H1 (cell line): ENCODE measurements around the gene ESCO1. TPM values are rescaled to one million over a fixed set of nuclear protein-coding genes. Genes with fewer than 3 reads are reported as not detected.

Experiments used
- CTCF ChIA-PET: fragments of 300-600 bp; sonication (Branson Sonifier 250); formaldehyde crosslinking; loops from one replicate; lab custom pipeline; 2021; ENCODE audit not compliant: partially characterized antibody; lab: Charles Lee
- POLR2A ChIA-PET: fragments of 300-600 bp; sonication (Branson Sonifier 250); formaldehyde crosslinking; loops from one replicate; lab custom pipeline; 2021; ENCODE audit warnings: inconsistent platforms; ENCODE audit not compliant: partially characterized antibody; lab: Charles Lee
- DNase-seq, 2 experiments: peaks; one replicate each; pipeline versions ENCODE4 v3.0.0 to v3.0.0-alpha.2; 2010 to 2022; ENCODE audit warnings: low spot score in 2 of 2, low read depth in 1 of 2, mixed read lengths in 1 of 2
- FAIRE-seq: peaks from 2 replicates; lab custom pipeline; 2011; peaks lifted over from hg19 to GRCh38; lab: Jason Lieb, UNC
- H2AFZ ChIP-seq: 2 replicates; pipeline ENCODE4 v1.8.1; 2012; ENCODE audit warnings: low read length, inconsistent platforms
- H2AK5ac ChIP-seq: 2 replicates; pipeline ENCODE4 v1.6.1; 2013; ENCODE audit warnings: low read depth, low read length
- H2BK120ac ChIP-seq: replicated peaks from 2 replicates; pipeline ENCODE3; 2013; ENCODE audit warnings: low read depth, low read length, inconsistent platforms
- H2BK12ac ChIP-seq: 2 replicates; pipeline ENCODE4 v1.6.1; 2013; ENCODE audit warnings: low read depth, low read length
- H2BK15ac ChIP-seq: 2 replicates; pipeline ENCODE4 v1.6.1; 2013; ENCODE audit warnings: low read length
- H2BK20ac ChIP-seq: 2 replicates; pipeline ENCODE4 v1.6.1; 2013; ENCODE audit warnings: low read length
- H2BK5ac ChIP-seq: 2 replicates; pipeline ENCODE4 v1.6.1; 2013; ENCODE audit warnings: low read depth, low read length
- H3K14ac ChIP-seq: 2 replicates; pipeline ENCODE4 v1.6.1; 2013; ENCODE audit warnings: inconsistent platforms; ENCODE audit not compliant: insufficient read length
- H3K18ac ChIP-seq: 2 replicates; pipeline ENCODE4 v1.6.1; 2013; ENCODE audit warnings: low read length; ENCODE audit errors: extremely low read depth
- H3K23ac ChIP-seq: 2 replicates; pipeline ENCODE4 v1.6.1; 2013; ENCODE audit warnings: inconsistent platforms; ENCODE audit not compliant: insufficient read length
- H3K23me2 ChIP-seq: 2 replicates; pipeline ENCODE4 v1.6.1; 2013; ENCODE audit warnings: low read depth, low read length
- H3K27ac ChIP-seq: 2 replicates; pipeline ENCODE4 v1.6.1; 2011; ENCODE audit warnings: low read depth, low read length, inconsistent platforms
- H3K27me3 ChIP-seq, 4 experiments: replicated peaks in 1 of 4; 1 replicate in 1 of 4; 2 replicates in 3 of 4; pipeline versions ENCODE4 v1.6.1 to v1.8.1; 2011 to 2013; ENCODE audit warnings: low read length in 3 of 4, mild to moderate bottlenecking in 3 of 4, inconsistent platforms in 2 of 4, mixed read lengths in 2 of 4, moderate library complexity in 1 of 4; ENCODE audit not compliant: control insufficient read depth in 3 of 4, insufficient read depth in 3 of 4; ENCODE audit errors: extremely low read depth in 1 of 4
- H3K36me3 ChIP-seq, 4 experiments: 2 replicates each; pipeline versions ENCODE4 v1.6.1 to v1.8.1; 2011 to 2013; ENCODE audit warnings: mild to moderate bottlenecking in 4 of 4, low read length in 3 of 4, moderate library complexity in 2 of 4, control low read depth in 1 of 4, inconsistent platforms in 1 of 4; ENCODE audit not compliant: insufficient read depth in 4 of 4, control insufficient read depth in 2 of 4
- H3K4ac ChIP-seq: replicated peaks from 2 replicates; pipeline ENCODE3; 2013; ENCODE audit warnings: low read length, low read depth, mixed read lengths, inconsistent platforms; ENCODE audit not compliant: insufficient read length
- H3K4me1 ChIP-seq, 4 experiments: replicated peaks in 1 of 4; 1 replicate in 1 of 4; 2 replicates in 3 of 4; pipeline versions ENCODE4 v1.6.1 to v1.8.1; 2011 to 2013; ENCODE audit warnings: low read length in 3 of 4, inconsistent platforms in 2 of 4, mixed read lengths in 1 of 4; ENCODE audit not compliant: insufficient read depth in 4 of 4, control insufficient read depth in 3 of 4
- H3K4me2 ChIP-seq, 2 experiments: 2 replicates each; pipeline versions ENCODE4 v1.6.1 to v1.8.1; 2011 to 2013; ENCODE audit warnings: low read depth in 2 of 2, low read length in 2 of 2, control low read depth in 1 of 2, inconsistent platforms in 1 of 2, mild to moderate bottlenecking in 1 of 2; ENCODE audit not compliant: insufficient read depth in 1 of 2
- H3K4me3 ChIP-seq, 4 experiments: fragments of 200-600, 300-600 bp in 1 of 4; sonication (generic), shearing (Covaris generic), sonication (Bioruptor Twin) in 1 of 4; 2 replicates each; pipeline versions ENCODE4 v1.5.1 to v1.8.1; 2011 to 2016; ENCODE audit warnings: low read length in 4 of 4, low read depth in 3 of 4, control low read depth in 2 of 4, inconsistent platforms in 2 of 4, mild to moderate bottlenecking in 2 of 4, mixed read lengths in 1 of 4, moderate library complexity in 1 of 4; ENCODE audit not compliant: insufficient read depth in 2 of 4; ENCODE audit errors: extremely low read depth in 1 of 4
- H3K56ac ChIP-seq: replicated peaks from 2 replicates; pipeline ENCODE3; 2013; ENCODE audit warnings: low read depth, mild to moderate bottlenecking, mixed read lengths, low read length, inconsistent platforms; ENCODE audit not compliant: insufficient read length
- H3K79me1 ChIP-seq: 2 replicates; pipeline ENCODE4 v1.6.1; 2013; ENCODE audit warnings: low read depth, low read length, control low read depth
- H3K79me2 ChIP-seq, 2 experiments: 2 replicates each; pipeline versions ENCODE4 v1.6.1 to v1.8.1; 2012 to 2013; ENCODE audit warnings: low read length in 2 of 2, mild to moderate bottlenecking in 2 of 2, inconsistent platforms in 1 of 2; ENCODE audit not compliant: insufficient read depth in 2 of 2, control insufficient read depth in 1 of 2
- H3K9ac ChIP-seq, 4 experiments: replicated peaks in 1 of 4; 1 replicate in 1 of 4; 2 replicates in 3 of 4; pipeline versions ENCODE4 v1.6.1 to v1.8.1; 2011 to 2013; ENCODE audit warnings: low read depth in 3 of 4, low read length in 3 of 4, control low read depth in 2 of 4, mild to moderate bottlenecking in 2 of 4, moderate library complexity in 2 of 4, inconsistent platforms in 1 of 4; ENCODE audit errors: extremely low read depth in 1 of 4
- H3K9me3 ChIP-seq, 2 experiments: 2 replicates each; pipeline versions ENCODE4 v1.6.1 to v1.8.1; 2012 to 2013; ENCODE audit warnings: mild to moderate bottlenecking in 2 of 2, moderate library complexity in 2 of 2, control low read depth in 1 of 2, inconsistent platforms in 1 of 2, low read depth in 1 of 2, low read length in 1 of 2, mixed read lengths in 1 of 2; ENCODE audit not compliant: insufficient read depth in 2 of 2
- H4K20me1 ChIP-seq, 2 experiments: replicated peaks in 1 of 2; 2 replicates each; pipeline versions ENCODE3 to v1.8.1; 2011 to 2013; ENCODE audit warnings: inconsistent platforms in 2 of 2, low read length in 2 of 2, mild to moderate bottlenecking in 1 of 2; ENCODE audit not compliant: insufficient read depth in 2 of 2, control insufficient read depth in 1 of 2
- H4K5ac ChIP-seq: 2 replicates; pipeline ENCODE4 v1.6.1; 2013; ENCODE audit warnings: low read length, low read depth, mixed read lengths, inconsistent platforms; ENCODE audit not compliant: insufficient read length
- H4K8ac ChIP-seq: 2 replicates; pipeline ENCODE4 v1.8.0; 2013; ENCODE audit warnings: mild to moderate bottlenecking, moderate library complexity, low read length, inconsistent platforms; ENCODE audit not compliant: insufficient read depth; ENCODE audit errors: extremely low read depth
- H4K91ac ChIP-seq: replicated peaks from 2 replicates; pipeline ENCODE3; 2013; ENCODE audit warnings: low read length, mixed read lengths, inconsistent platforms; ENCODE audit not compliant: insufficient read length
- CBX8 ChIP-seq: fragments of 300-800, 300-1000 bp; sonication (generic); IDR thresholded peaks from 2 replicates; pipeline ENCODE4 v1.7.1; 2016; ENCODE audit warnings: low read depth, low read length, borderline replicate concordance
- E2F6 ChIP-seq: IDR thresholded peaks from 2 replicates; pipeline ENCODE4 v1.6.1; 2012; ENCODE audit warnings: inconsistent platforms
- GABPA ChIP-seq: IDR thresholded peaks from 2 replicates; pipeline ENCODE4 v1.6.1; 2011; ENCODE audit warnings: mild to moderate bottlenecking, low read length, moderate library complexity, borderline replicate concordance; ENCODE audit not compliant: insufficient read depth
- JUND ChIP-seq: IDR thresholded peaks from 2 replicates; pipeline ENCODE4 v1.6.1; 2011; ENCODE audit warnings: mild to moderate bottlenecking, improper control_type of control experiment, low read length
- RAD21 ChIP-seq, 2 experiments: IDR thresholded peaks in 1 of 2; conservative IDR thresholded peaks in 1 of 2; 2 replicates each; pipeline ENCODE4 v1.6.1; 2011; ENCODE audit warnings: low read depth in 2 of 2, low read length in 2 of 2, improper control_type of control experiment in 1 of 2, inconsistent platforms in 1 of 2, mild to moderate bottlenecking in 1 of 2, moderate library complexity in 1 of 2
- RBBP5 ChIP-seq: IDR thresholded peaks from 2 replicates; pipeline ENCODE4 v1.7.1; 2012; ENCODE audit warnings: low read depth, mild to moderate bottlenecking, inconsistent platforms, low read length, moderate library complexity, borderline replicate concordance
- SIX5 ChIP-seq: IDR thresholded peaks from 2 replicates; pipeline ENCODE4 v1.6.1; 2011; ENCODE audit warnings: mild to moderate bottlenecking, low read depth, low read length
- SP2 ChIP-seq: IDR thresholded peaks from 2 replicates; pipeline ENCODE4 v1.6.1; 2012; ENCODE audit warnings: mild to moderate bottlenecking, low read length, inconsistent platforms
- SRF ChIP-seq: IDR thresholded peaks from 2 replicates; pipeline ENCODE4 v1.6.1; 2011; ENCODE audit warnings: mild to moderate bottlenecking, low read depth, low read length, moderate library complexity
- TEAD4 ChIP-seq: IDR thresholded peaks from 2 replicates; pipeline ENCODE4 v1.6.1; 2012; ENCODE audit warnings: low read depth, low read length, inconsistent platforms, mixed read lengths
- USF2 ChIP-seq: IDR thresholded peaks from 2 replicates; pipeline ENCODE4 v1.6.1; 2011; ENCODE audit warnings: low read length, improper control_type of control experiment
- WGBS, 2 experiments: shearing (Covaris generic) in 1 of 2; methylation state at CpG; one replicate each; pipeline versions ENCODE4 v1.1.6 to v1.1.7; 2013 to 2015; ENCODE audit warnings: low lambda C conversion rate in 2 of 2, mixed read lengths in 2 of 2, inconsistent platforms in 1 of 2, low coverage in 1 of 2, missing lambda C conversion rate in 1 of 2; ENCODE audit not compliant: insufficient replicate concordance in 2 of 2, insufficient coverage in 1 of 2, insufficient read length in 1 of 2; ENCODE audit errors: extremely low coverage in 1 of 2, missing lambda C conversion rate in 1 of 2; 5-methylcytosine and 5-hydroxymethylcytosine counted together
- polyA plus RNA-seq, 7 experiments: library from polyadenylated mRNA; depleted of rRNA in 3 of 7; stranded (reverse) in 5 of 7; unstranded in 2 of 7; fragments of >200 nt in 5 of 7; fragments of 200-250 nt in 2 of 7; gene quantifications; 1 replicate in 5 of 7; 2 replicates in 1 of 7; 4 replicates in 1 of 7; pipeline versions ENCODE4 v1.2.1 to v1.2.3, GENCODE V29; 2011 to 2013; ENCODE audit warnings: missing spikeins in 2 of 7, mixed read lengths in 2 of 7
- total RNA-seq: library from RNA; stranded (reverse); fragmentation: NEBNext Ultra II Directional; extraction: Animal tissue kit (Norgen Biotek cat#: 25700); gene quantifications from 2 replicates; pipeline ENCODE4 v1.2.1, GENCODE V29; 2021

Gene ESCO1
- total and polyA plus RNA-seq, 2 of the 8 experiments (the other 6 are each of a cell fraction or from before 2014, with no cell fraction given): 5.8 to 48.3 TPM

- no peak overlapping the region for H2BK5ac ChIP-seq
- no peaks in the 10 kb centered on the region; a peak in 1 of 8 replicates for H3K36me3 ChIP-seq
- 37% methylated on average over 6 of the region's 6 CpGs; no CpG with 5 or more reads in 1 of the 2 experiments for WGBS, 2 experiments
- H2BK15ac ChIP-seq: no peak overlapping the region
- H3K27ac ChIP-seq: no peak overlapping the region
- no peaks in the 10 kb centered on the region for H3K9me3 ChIP-seq
- H3K79me2 ChIP-seq: no peaks in the 10 kb centered on the region
- no peak overlapping the region for H3K18ac ChIP-seq
- no peak overlapping the region for H3K4me2 ChIP-seq
- no peak overlapping the region for H2AK5ac ChIP-seq
- H3K23ac ChIP-seq: no peak overlapping the region
- no peak overlapping the region for H2BK12ac ChIP-seq
- H4K91ac ChIP-seq: no peak overlapping the region
- no peaks in the 10 kb centered on the region for H3K79me1 ChIP-seq
- peak; percentile 29 to 66 for DNase-seq
- H3K56ac ChIP-seq: no peak overlapping the region
- no peak overlapping the region for H3K4me3 ChIP-seq
- H4K5ac ChIP-seq: no peak overlapping the region
- peak; percentile 90 for FAIRE-seq
- H3K23me2 ChIP-seq: no peaks in the 10 kb centered on the region
- no peak overlapping the region for H3K9ac ChIP-seq
- no peak overlapping the region for H4K8ac ChIP-seq
- no peak overlapping the region for H2BK20ac ChIP-seq
- H3K27me3 ChIP-seq: no peaks in the 10 kb centered on the region; a peak in 1 of 7 replicates
- no peak overlapping the region for H3K4ac ChIP-seq
- ChIA-PET CTCF (interaction anchor here (0.7 to 3.2 kb wide), 28 partner anchors 9 to 516 kb away, joined by 3 to 32 read pairs (median 3); partner anchors contain the start of gene ESCO1), POLR2A (interaction anchor here (1.2 to 1.5 kb wide), 2 partner anchors 24 to 252 kb away, joined by 3 read pairs; partner anchors contain the start of gene MIB1)
- no peak overlapping the region for H2BK120ac ChIP-seq
- no peaks in the 10 kb centered on the region; a peak in 2 of 7 replicates for H3K4me1 ChIP-seq
- H3K14ac ChIP-seq: no peak overlapping the region
- no peak overlapping the region for H2AFZ ChIP-seq
- no peaks in the 10 kb centered on the region for H4K20me1 ChIP-seq
- TF ChIP-seq SP2 (no peak), SRF (no peak), RAD21 (IDR thresholded peaks at IDR 0.05 in 1 of 2, conservative IDR thresholded peaks at IDR 0.05 in 1 of 2; ENCODE audit: low read depth in 2 of 2, low read length in 2 of 2) (peak; percentile 87 to 89), SIX5 (no peak), JUND (no peak), GABPA (no peak), RBBP5 (no peak), CBX8 (no peak), USF2 (no peak), E2F6 (no peak), TEAD4 (no peak)
These were observed 111.3 kb downstream of the ESCO1 start for GRCh38 chr18:21489119-21489750.
